HPDE6-E6E7 (cell line): ENCODE results near the gene SNCB.
"Not testable (repeated sequence)": the region's sequence is repeated elsewhere in the genome, so short reads cannot be mapped to it uniquely, and the experiment has no call there.

Experiments used
- DNase-seq: peaks from one replicate; pipeline ENCODE4 v3.0.0; 2011; ENCODE audit warnings: missing footprints; ENCODE audit errors: extremely low spot score

SNCB gene

DNA sequence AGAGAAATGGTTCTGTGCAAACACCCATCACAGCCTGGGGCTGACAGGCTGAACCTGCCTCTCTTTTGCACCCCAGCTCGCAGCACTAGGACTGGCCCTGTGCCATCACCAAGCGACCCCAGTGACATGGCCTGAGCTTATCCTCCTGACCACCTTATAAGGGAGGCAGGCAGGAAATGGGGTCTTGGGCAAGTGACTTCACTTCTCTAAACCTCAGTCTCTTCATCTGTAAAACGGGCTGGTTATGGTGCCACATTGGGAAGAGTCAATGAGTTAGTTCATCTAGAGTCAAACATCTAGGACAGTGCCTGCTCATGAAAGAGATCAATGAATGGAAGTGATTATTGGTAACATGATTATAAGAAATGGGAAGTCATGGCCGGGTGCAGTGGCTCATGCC, 6.2 kb downstream of the SNCB start:
- DNase-seq: no peak

DNA sequence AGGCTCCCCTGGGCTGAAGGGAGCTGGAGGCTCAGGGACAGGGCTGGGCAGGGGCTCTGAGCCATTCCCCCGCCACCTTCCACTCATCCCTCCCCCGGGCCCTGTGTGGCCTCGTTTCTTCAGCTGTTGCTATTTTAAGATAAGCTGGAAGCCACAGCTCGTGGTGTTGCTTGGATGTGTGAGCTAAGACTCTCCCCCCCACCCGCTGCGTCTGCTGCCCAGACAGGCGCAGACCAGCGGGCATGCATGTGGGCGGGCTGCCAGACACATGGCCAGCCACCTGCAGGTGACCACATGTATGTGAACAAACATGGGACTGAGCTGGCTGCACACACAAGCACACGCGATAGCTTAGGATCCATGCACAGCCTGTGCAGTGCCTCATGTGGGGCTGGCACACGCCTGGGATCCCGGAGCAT, 8.7 kb downstream of the SNCB start:
- DNase-seq: no peak

- DNase-seq: no peak
These were observed 9.9 kb downstream of the SNCB start for GRCh38 chr5:176620333-176620981.

GRCh38 chr5:176619569-176620332, 10.6 kb downstream of the SNCB start:
- no peak for DNase-seq

GRCh38 chr5:176619203-176619568, 11.1 kb downstream of the SNCB start:
- peak; percentile 95 for DNase-seq

DNA sequence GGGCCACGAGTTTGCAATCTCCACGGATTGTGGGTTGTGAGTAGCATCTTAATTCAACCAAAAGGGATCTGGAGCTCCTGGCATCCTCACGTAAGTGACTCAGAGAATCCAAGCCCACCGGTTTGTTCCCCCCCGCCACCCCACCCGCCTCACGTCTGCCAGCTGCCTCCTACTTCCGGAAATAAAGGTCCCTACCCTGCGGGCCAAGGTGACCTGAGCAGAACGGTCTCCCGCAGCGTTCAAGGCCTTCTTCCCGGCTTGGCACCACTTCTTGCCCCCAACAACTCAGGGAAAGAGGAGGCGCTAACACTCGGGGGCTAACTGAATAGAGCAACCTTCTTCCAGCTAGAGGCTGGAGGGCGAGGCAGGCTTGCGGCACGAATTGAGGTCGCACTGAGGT, 11.6 kb downstream of the SNCB start:
- no peak for DNase-seq

- DNase-seq: no peak
These were observed 13.8 kb downstream of the SNCB start for GRCh38 chr5:176616511-176616910.

GRCh38 chr5:176614805-176615478, 15.4 kb downstream of the SNCB start:
- peak; percentile 76 for DNase-seq

DNA sequence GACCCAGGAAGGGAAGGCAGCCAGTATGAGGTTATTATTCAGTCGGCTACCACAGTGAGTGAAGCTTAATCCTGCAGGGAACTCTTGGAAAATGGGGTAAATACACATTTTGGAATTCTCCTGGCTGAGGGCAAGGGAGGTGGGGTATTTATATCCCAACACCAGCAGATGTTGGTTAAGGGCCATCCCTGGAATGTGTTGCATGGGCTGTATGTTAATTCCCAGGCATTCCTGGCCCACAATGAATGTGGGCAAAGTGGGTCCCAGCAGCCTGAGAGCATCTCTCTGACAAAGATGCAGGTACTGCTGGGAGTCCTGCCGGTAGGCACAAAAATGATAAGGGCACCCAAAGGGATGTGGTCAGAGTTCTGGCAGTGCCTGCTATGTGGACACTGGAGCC, 17.5 kb downstream of the SNCB start:
- DNase-seq: no peak

GRCh38 chr5:176612008-176612407, 18.3 kb downstream of the SNCB start:
- DNase-seq: no peak

GRCh38 chr5:176611435-176611834, 18.9 kb downstream of the SNCB start:
- peak; percentile 59 for DNase-seq

GRCh38 chr5:176610435-176610773, 19.9 kb downstream of the SNCB start:
- DNase-seq: no peak

GRCh38 chr5:176609724-176610434, 20.5 kb downstream of the SNCB start, which contains the start of gene GPRIN1:
GPRIN1 (minus strand) TSS chr5:176610156; CDS start chr5:176599834, 10,322 bp downstream.
- DNase-seq: peak; percentile 77

DNA sequence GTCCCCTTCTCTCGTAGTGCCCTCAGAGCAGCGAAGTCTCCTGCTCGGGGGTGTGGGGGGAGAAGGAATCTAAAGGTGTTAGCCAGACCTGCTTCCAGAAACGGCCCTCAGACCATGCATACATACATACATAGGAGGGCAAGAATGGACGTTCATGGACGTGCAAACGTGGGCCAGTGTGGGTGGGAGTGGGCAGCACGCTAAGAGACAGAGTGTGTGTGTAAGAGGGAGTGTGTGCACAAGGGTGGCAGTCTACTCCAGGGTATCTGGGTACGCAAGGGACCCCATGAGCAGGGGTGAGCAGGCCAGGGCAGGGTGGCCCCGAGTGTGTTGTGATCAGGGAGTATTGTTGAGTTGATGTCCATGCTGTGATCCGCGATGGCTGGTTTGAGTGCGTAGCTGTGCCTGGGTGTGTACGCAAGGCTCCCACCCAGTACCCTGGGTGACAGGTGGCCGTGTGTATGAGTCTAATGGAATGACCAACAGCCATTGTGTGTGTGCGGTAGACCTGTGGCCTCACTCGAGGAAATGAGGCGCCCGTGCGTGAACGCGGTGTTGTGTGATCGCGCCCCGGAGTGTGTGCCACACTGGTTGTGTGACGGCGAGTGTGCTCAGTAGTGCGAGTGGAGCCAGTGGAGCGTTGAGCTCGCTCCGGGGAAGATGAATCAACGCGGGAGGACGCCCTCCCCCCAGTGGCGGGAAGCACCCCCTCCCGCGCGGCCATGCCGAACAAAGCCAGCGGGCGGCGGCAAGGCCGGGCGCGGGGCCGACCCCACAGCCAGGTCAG, 21.2 kb downstream of the SNCB start:
- no peak for DNase-seq

- DNase-seq: no peak
These were observed 22.1 kb downstream of the SNCB start for GRCh38 chr5:176608142-176608705.

- DNase-seq: no peak
These were observed 23.5 kb downstream of the SNCB start for GRCh38 chr5:176606875-176607274.

DNA sequence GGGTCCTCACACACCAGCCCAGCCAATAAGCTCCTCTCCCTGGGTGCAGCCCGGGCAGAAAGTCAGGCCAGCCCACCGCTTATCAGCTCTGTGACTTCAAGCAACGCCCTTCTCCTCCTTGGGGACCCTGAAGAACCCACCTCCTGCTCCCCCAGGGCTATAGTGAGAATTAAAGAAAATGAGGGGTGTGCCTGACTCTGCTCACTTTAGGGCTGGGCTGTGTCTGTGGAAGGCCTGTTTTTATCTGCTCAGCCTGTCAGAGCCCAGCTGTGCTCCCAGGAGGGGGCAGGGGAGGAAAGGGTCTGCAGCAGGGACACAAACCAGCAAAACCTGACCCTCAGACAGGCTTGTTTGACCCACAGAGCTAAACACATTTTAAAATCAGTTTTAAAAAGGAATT, 24.3 kb downstream of the SNCB start:
- no peak for DNase-seq

DNA sequence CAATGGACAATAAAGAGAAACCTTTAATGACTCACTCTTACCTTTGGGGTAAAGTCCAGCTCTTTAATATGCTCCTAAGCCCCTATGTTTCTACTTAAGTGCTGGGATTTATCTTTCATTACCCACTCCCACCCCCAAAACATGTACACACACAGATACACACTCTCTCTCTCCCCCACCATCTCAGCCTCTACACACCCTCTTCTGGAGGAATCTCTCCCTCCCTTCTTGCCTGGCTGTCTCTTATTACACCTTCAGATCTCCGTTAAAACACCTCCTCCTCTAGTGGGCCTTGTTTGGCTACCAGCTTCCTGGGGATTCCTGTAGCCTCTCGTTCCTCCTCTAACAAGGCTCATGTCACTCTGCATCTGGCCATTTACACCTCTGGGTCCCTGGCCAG, 27.2 kb downstream of the SNCB start:
- DNase-seq: no peak

GRCh38 chr5:176601901-176602482, 28.3 kb downstream of the SNCB start:
- no peak for DNase-seq

GRCh38 chr5:176599749-176600430, 30.4 kb downstream of the SNCB start:
- not testable (repeated sequence) for DNase-seq
